Body of pancreas (tissue), 4 donors: ENCODE data around the gene COL9A3. TPM values are rescaled to one million over a fixed set of nuclear protein-coding genes. Genes with fewer than 3 reads are reported as not detected.

Experiments
- ATAC-seq: fragments of 150-250 bp; one replicate; pipeline ENCODE4 v1.9.1; 2016
- DNase-seq, 4 donors: peaks; one replicate each; pipeline ENCODE4 v3.0.0-alpha.2; 2019
- H3K27ac ChIP-seq, 4 donors: fragments of 200-600 bp; sonication (generic); 1 replicate in 3 of 4; 2 replicates in 1 of 4; pipeline versions ENCODE4 v1.5.1 to v1.6.1; 2016 to 2019; ENCODE audit warnings: mild to moderate bottlenecking in 1 of 4, mixed read lengths in 1 of 4, moderate library complexity in 1 of 4
- H3K27me3 ChIP-seq, 2 donors: fragments of 200-600 bp; sonication (generic); one replicate each; pipeline ENCODE4 v1.6.0; 2016; ENCODE audit warnings: mild to moderate bottlenecking in 1 of 2
- H3K36me3 ChIP-seq, 2 donors: fragments of 200-600 bp; sonication (generic); replicated peaks in 1 of 2; 2 replicates each; pipeline ENCODE4 v1.5.1; 2016; ENCODE audit warnings: low read depth in 2 of 2; ENCODE audit not compliant: insufficient read depth in 1 of 2
- H3K4me1 ChIP-seq: fragments of 200-600 bp; sonication (generic); one replicate; pipeline ENCODE4 v1.6.0; 2016
- H3K4me3 ChIP-seq, 2 donors: fragments of 200-600 bp; sonication (generic); 1 replicate in 1 of 2; 2 replicates in 1 of 2; pipeline ENCODE4 v1.5.1; 2016 to 2019
- H3K9me3 ChIP-seq, 3 donors: fragments of 200-600 bp; sonication (generic); 1 replicate in 2 of 3; 2 replicates in 1 of 3; pipeline ENCODE4 v1.5.1; 2016
- POLR2A ChIP-seq, 3 donors: fragments of 450-650 bp; IDR thresholded peaks; one replicate each; pipeline ENCODE4 v1.6.1; 2016; ENCODE audit warnings: antibody characterized with exemption in 3 of 3, mild to moderate bottlenecking in 2 of 3
- WGBS, 2 donors: methylation state at CpG; one replicate each; pipeline ENCODE4 v1.1.5; 2017; 5-methylcytosine and 5-hydroxymethylcytosine counted together
- intact Hi-C: fragments of 100-400 bp; cut with DNase I; formaldehyde crosslinking; loops from one replicate; pipeline ENCODE4 v1.15.1; 2023
- total RNA-seq, 2 donors: library from RNA; depleted of rRNA; stranded (reverse); fragments of >200 nt; gene quantifications; one replicate each; pipeline ENCODE4 v1.1.0, GENCODE V29; 2016
- TF ChIP-seq, protein P1 (sequence below), 7 experiments: fragments of 450-650 bp in 4 of 7; fragments of 200-600 bp in 3 of 7; sonication (generic) in 3 of 7; IDR thresholded peaks; one replicate each; pipeline ENCODE4 v1.5.1; 2016 to 2019; ENCODE audit warnings: antibody characterized with exemption in 7 of 7

The COL9A3 gene
- total RNA-seq, 2 donors from 2014 or later: 25.2 to 69.5 TPM

- no peak overlapping the region for H3K4me3 ChIP-seq
- DNase-seq (no peak), ATAC-seq (no peak)
- no peaks in the 10 kb centered on the region for H3K36me3 ChIP-seq
- TF ChIP-seq, protein P1, sequence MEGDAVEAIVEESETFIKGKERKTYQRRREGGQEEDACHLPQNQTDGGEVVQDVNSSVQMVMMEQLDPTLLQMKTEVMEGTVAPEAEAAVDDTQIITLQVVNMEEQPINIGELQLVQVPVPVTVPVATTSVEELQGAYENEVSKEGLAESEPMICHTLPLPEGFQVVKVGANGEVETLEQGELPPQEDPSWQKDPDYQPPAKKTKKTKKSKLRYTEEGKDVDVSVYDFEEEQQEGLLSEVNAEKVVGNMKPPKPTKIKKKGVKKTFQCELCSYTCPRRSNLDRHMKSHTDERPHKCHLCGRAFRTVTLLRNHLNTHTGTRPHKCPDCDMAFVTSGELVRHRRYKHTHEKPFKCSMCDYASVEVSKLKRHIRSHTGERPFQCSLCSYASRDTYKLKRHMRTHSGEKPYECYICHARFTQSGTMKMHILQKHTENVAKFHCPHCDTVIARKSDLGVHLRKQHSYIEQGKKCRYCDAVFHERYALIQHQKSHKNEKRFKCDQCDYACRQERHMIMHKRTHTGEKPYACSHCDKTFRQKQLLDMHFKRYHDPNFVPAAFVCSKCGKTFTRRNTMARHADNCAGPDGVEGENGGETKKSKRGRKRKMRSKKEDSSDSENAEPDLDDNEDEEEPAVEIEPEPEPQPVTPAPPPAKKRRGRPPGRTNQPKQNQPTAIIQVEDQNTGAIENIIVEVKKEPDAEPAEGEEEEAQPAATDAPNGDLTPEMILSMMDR (IDR thresholded peaks at IDR 0.05): no peak
- no peak for TF ChIP-seq POLR2A (IDR thresholded peaks at IDR 0.05)
- no peak overlapping the region for H3K27ac ChIP-seq
- no peaks in the 10 kb centered on the region for H3K9me3 ChIP-seq
- H3K27me3 ChIP-seq: no peaks in the 10 kb centered on the region
- intact Hi-C loops: loop anchor here (5.0 to 10.0 kb wide), 2 partner anchors 114 to 281 kb away; no protein-coding TSS in a partner anchor
- H3K4me1 ChIP-seq: peaks cover under 1% of the 10 kb centered on the region
- WGBS, 2 donors: 56 to 60% methylated on average over 11 to 13 of the region's 13 CpGs
Observed at GRCh38 chr20:62786157-62786556, 30.7 kb upstream of the COL9A3 start.

GRCh38 chr20:62787321-62787720 lies 29.5 kb upstream of the COL9A3 start:
- no peaks in the 10 kb centered on the region for H3K36me3 ChIP-seq
- peaks cover 3% of the 10 kb centered on the region for H3K4me1 ChIP-seq
- TF ChIP-seq, protein P1 (IDR thresholded peaks at IDR 0.05): no peak
- no peak for TF ChIP-seq POLR2A (IDR thresholded peaks at IDR 0.05)
- H3K9me3 ChIP-seq: no peaks in the 10 kb centered on the region
- DNase-seq (no peak), ATAC-seq (no peak)
- H3K4me3 ChIP-seq: no peak overlapping the region
- 48 to 51% methylated on average over 7 of the region's 7 CpGs for WGBS, 2 donors
- no peaks in the 10 kb centered on the region for H3K27me3 ChIP-seq
- intact Hi-C loops: loop anchor here (5.0 to 10.0 kb wide), 2 partner anchors 115 to 283 kb away; no protein-coding TSS in a partner anchor
- no peak overlapping the region for H3K27ac ChIP-seq

- intact Hi-C loops: loop anchor here (5.0 to 10.0 kb wide), 2 partner anchors 116 to 283 kb away; no protein-coding TSS in a partner anchor
- no peak for DNase-seq
- H3K27me3 ChIP-seq: no peaks in the 10 kb centered on the region
- TF ChIP-seq POLR2A (IDR thresholded peaks at IDR 0.05): no peak
- TF ChIP-seq, protein P1 (IDR thresholded peaks at IDR 0.05): no peak
- no peaks in the 10 kb centered on the region for H3K9me3 ChIP-seq
- H3K4me3 ChIP-seq: no peak overlapping the region
- H3K36me3 ChIP-seq: no peaks in the 10 kb centered on the region
- no peak overlapping the region for H3K27ac ChIP-seq
- 53 to 74% methylated on average over 5 of the region's 5 CpGs for WGBS, 2 donors
- peaks cover 3% of the 10 kb centered on the region for H3K4me1 ChIP-seq
- no peak for ATAC-seq
Observed at GRCh38 chr20:62787866-62788265, 29.0 kb upstream of the COL9A3 start.

DNA sequence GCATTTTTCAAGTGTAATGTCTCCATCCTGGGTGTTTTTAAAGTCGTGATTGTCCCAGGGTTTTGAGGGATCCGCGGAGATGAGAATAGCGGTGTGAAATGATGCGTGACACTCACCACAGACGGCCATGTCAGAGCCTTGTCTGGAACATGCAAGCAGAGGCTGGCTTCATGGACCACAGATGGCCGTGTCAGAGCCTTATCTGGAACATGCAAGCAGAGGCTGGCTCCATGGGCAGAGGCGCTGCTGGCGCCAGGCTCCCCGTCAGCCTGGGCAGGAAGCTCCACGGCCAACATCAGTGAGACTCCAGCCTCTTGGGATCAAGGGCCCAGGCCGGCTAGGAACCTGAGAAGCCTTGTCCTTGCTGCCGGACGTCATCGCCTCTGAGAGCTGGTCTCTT lies 28.2 kb upstream of the COL9A3 start:
- H3K4me3 ChIP-seq: no peak overlapping the region
- H3K27ac ChIP-seq: no peak overlapping the region
- no peak for TF ChIP-seq POLR2A (IDR thresholded peaks at IDR 0.05)
- TF ChIP-seq, protein P1 (IDR thresholded peaks at IDR 0.05): no peak
- H3K27me3 ChIP-seq: no peaks in the 10 kb centered on the region
- intact Hi-C loops: loop anchor here (5.0 to 10.0 kb wide), 2 partner anchors 116 to 284 kb away; no protein-coding TSS in a partner anchor
- peaks cover 8% of the 10 kb centered on the region for H3K4me1 ChIP-seq
- WGBS, 2 donors: 55 to 65% methylated on average over 5 to 14 of the region's 15 CpGs
- ATAC-seq (no peak), DNase-seq (no peak)
- no peaks in the 10 kb centered on the region for H3K9me3 ChIP-seq
- H3K36me3 ChIP-seq: no peaks in the 10 kb centered on the region

- Histone ChIP-seq H3K36me3 (no peaks in the 10 kb centered on the region), H3K27ac (no peak overlapping the region), H3K27me3 (no peaks in the 10 kb centered on the region), H3K9me3 (no peaks in the 10 kb centered on the region), H3K4me1 (peaks cover 18% of the 10 kb centered on the region), H3K4me3 (no peak overlapping the region)
- TF ChIP-seq, protein P1 (IDR thresholded peaks at IDR 0.05): no peak
- TF ChIP-seq POLR2A (IDR thresholded peaks at IDR 0.05): no peak
- ATAC-seq (no peak), DNase-seq (no peak)
- intact Hi-C loops: no loop called here
- 78 to 85% methylated on average over 7 to 12 of the region's 12 CpGs for WGBS, 2 donors
Observed at GRCh38 chr20:62790075-62790474, 26.8 kb upstream of the COL9A3 start.
